GM20431 (cell line): Measurements from ENCODE around the gene PINK1.

Experiments
- in situ Hi-C: fragments of 300-500 bp; cut with MseI, MboI; formaldehyde crosslinking; loops from one replicate; pipeline ENCODE4 v1.15.0; 2020; ENCODE audit warnings: low sequenced_read_pairs; ENCODE audit not compliant: unreplicated experiment

The PINK1 gene

GRCh38 chr1:20609541-20609940 is 23.7 kb upstream of the PINK1 start:
- in situ Hi-C loops, result no loop called here

DNA sequence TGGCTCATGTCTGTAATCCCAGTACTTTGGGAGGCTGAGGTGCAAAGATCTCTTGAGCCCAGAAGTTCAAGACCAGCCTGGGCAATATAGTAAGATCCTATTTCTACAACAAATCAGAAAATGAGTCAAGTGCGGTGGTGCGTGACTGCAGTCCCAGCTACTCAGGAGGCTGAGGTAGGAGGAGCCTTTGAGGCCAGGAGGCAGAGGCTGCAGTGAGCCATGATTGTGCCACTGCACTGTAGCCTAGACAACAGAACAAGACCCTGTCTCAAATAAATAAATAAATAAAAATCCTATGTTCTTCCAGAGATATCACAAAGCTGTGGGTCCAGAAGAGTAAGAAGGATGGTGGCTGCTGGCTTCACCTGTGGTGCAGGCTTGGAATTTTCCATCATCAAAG is 22.3 kb upstream of the PINK1 start:
- in situ Hi-C loops, result no loop called here

DNA sequence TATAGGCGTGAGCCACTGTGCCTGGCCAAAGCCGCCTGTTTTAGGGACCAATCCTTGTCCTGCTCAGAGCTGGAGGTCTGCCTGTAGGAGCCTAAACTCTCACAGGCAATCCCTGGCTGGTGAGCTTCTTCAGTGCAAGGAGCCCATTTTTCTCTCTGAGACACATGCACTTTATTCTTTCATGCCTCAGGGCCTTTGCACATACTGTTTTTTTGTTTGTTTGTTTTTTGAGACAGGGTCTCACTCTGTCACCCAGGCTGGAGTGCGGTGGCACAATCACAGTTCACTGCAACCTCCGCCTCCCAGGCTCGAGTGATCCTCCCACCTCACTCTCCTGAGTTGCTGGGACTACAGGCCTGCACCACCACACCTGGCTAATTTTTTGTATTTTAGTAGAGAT is 21.6 kb upstream of the PINK1 start:
- in situ Hi-C loops, result no loop called here

GRCh38 chr1:20612221-20612746 is 21.0 kb upstream of the PINK1 start:
- in situ Hi-C loops, result no loop called here

GRCh38 chr1:20614131-20614579 is 19.1 kb upstream of the PINK1 start:
- in situ Hi-C loops, result no loop called here

- in situ Hi-C loops, result no loop called here
These were observed 17.1 kb upstream of the PINK1 start for GRCh38 chr1:20615946-20616846.

DNA sequence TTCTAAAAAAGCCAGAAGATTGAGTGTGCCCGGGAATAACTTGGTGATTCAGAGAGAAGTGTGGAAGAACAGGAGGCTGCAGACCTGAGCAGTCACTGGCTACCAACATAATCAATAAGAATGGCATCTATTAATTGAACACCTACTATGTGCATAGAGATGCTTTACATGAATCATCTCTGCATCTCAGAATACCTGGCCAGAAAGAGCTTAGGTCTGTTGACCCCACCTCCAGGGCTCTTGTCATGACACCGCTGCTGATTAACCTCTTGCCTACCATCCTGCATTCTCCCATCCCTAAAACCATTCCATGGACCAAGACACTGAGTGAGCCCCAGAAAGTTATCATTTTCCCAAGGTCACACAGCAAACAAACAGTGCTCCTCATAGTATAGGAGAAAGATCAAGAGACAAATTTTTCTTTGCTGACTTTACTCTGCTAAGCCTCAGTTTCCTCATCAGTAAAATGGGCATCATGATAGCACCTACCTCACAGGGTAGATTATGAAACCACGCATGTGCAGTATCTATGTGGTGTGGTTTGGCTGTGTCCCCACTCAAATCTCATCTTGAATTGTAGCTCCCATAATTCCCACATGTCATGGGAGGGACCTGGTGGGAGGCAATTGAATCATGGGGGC is 16.3 kb upstream of the PINK1 start:
- in situ Hi-C loops, result no loop called here

DNA sequence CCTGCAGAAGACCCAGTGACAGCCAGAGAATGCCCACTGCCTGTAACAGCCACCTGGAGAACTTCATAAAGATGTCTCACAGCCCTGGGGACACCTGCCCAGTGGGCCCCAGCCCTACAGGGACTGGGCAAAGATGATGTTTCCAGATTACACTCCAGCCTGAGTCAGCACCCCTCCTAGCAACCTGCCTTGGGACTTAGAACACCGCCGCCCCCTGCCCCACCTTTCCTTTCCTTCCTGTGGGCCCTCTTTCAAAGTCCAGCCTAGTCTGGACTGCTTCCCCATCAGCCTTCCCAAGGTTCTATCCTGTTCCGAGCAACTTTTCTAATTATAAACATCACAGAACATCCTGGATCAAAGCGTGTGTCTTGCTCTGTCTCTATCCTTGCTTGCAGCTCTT is 14.7 kb upstream of the PINK1 start:
- in situ Hi-C loops, result no loop called here

DNA sequence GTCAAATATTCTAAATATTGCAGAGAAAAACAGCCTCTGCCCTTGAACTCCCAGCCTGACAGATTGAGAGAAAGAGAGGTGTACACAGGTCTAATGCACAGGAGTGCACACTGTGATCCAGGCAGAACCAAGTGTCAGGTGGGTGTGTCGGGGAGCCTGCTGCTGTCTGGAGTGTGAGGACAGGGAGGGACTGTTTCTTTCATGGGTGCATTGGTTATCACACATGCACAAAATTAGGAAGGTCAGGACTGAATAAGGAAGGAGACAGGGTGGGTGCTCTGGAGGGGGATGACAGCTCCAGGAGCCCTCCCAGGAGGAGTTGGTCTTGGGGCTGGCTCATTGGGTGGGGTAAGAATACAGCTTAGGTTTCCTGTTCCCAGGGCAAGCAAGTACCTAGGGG is 13.3 kb upstream of the PINK1 start:
- in situ Hi-C loops, result no loop called here

DNA sequence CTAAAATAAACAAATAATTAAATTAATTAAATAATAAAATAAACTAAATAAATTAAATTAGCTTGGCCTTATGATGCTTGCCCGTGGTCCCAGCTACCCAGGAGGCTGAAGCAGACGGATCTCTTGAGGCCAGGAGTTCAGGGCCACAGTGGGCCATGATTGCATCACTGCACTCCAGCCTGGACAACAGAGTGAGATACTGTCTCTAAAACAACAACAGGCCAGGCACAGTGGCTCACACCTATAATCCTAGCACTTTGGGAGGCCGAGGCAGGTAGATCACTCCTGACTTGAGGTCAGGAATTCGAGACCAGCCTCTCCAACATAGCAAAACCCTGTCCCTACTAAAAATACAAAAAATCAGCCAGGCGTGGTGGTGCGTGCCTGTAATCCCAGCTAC is 12.2 kb upstream of the PINK1 start:
- in situ Hi-C loops, result no loop called here

- in situ Hi-C loops, result no loop called here
These were observed 8.5 kb upstream of the PINK1 start for GRCh38 chr1:20624709-20625108.

GRCh38 chr1:20625176-20626097 is 7.8 kb upstream of the PINK1 start:
- in situ Hi-C loops, result no loop called here

DNA sequence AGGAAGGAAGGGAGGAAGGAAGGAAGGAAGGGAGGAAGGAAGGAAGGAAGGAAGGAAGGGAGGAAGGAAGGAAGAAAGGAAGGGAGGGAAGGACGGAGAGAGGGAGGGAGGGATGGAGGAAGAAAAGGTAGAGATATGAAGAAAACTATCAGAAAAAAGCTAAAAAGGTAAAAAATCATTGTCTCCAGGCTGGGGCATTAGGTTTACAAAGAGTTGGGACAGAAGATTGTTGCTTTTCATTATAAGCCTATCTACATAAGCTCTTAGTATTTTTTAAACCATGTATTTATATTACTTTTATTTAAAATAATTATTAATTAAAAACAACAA is 7.2 kb upstream of the PINK1 start:
- in situ Hi-C loops, result no loop called here

DNA sequence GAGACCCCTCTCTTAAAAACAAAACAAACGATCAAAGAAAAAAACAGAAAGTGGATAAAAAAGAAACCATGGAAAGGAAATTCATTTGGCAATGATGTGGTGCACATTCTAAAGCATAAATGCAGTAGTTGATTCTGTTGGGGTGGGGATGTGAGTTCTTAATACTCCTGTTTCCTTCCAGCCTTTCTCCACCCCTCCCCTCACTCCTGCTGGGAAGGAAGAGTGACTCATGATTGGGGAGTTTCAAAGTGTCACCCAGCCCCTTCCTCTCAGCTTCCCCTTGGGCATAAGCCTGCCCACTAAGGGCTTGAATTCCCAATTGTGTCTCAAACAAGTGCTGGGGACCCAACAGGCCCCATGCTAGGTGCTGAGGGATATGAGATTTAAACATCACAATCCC is 6.7 kb upstream of the PINK1 start:
- in situ Hi-C loops, result no loop called here

DNA sequence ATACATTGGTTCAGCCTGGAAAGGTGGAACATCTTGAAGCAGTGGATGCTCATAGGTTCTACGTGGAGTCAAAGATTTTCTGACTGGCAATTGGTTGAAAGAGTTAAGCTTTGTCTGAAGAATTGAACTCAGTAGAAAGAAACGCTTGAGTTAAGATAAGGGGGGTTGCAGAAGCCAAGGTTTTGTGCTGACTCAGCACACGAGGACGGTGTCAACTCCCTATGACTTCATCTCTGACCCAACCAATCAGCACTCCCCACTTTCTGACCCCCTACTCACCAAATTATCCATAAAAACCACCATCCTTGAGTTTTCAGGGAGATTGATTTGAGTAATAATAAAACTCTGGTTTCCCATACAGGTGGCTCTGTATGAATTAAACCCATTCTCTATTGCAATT is 2.5 kb upstream of the PINK1 start:
- in situ Hi-C loops, result no loop called here

- in situ Hi-C loops, result no loop called here
These were observed 872 bp upstream of the PINK1 start for GRCh38 chr1:20632386-20632785.

- in situ Hi-C loops, result no loop called here
These were observed 871 bp downstream of the PINK1 start for GRCh38 chr1:20634065-20634593.

DNA sequence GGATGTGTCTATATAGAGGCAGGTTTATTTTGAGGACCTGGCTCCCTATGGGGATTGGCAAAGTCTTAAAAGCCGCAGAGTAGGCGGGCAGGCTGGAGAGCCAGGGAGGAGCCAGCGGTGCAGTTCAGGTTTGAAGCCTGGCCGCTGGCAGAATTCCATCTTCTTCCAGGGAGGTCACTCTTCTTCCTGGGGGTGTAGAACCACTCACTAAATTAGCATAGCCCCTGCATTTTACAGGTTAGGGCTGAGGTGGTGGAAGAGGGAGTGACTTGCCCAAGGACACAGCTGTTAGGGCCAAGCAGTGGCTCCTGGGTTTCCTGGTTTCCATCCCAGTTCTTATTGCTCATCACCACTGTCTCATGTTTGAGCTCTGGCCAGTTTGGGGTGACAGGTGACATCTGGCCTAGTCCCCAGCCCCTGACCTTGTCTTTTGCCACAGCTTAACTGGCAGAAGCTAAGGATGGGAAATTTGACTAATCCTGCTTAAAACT is 1.4 kb downstream of the PINK1 start:
- in situ Hi-C loops, result no loop called here

- in situ Hi-C loops, result no loop called here
These were observed 3.6 kb downstream of the PINK1 start for GRCh38 chr1:20636785-20637347.

DNA sequence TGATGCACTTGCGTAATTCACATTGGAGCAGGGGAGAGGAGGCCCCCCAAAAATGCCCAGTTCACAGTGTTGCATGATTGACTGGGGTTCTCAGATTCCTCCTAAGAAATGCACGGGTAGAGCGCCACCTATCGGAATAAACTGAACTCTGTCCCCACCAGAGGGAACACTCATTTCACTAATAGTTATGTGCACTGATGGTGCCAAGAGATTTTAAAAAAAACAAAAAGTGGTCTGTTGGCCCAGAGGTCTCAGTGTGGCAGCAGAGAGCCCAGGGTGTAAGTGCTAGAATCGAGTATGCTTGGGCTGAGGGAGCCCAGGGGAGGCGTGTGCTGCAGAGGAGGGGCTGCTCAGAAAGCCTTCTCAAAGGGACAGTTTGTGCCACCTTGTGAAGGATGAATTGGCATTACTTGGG is 6.9 kb downstream of the PINK1 start:
- in situ Hi-C loops, result loop anchor here (10.0 kb wide), 1 partner anchor 115 kb away; no protein-coding TSS in a partner anchor
